ENCODE data around the gene APOBR.

DNA sequence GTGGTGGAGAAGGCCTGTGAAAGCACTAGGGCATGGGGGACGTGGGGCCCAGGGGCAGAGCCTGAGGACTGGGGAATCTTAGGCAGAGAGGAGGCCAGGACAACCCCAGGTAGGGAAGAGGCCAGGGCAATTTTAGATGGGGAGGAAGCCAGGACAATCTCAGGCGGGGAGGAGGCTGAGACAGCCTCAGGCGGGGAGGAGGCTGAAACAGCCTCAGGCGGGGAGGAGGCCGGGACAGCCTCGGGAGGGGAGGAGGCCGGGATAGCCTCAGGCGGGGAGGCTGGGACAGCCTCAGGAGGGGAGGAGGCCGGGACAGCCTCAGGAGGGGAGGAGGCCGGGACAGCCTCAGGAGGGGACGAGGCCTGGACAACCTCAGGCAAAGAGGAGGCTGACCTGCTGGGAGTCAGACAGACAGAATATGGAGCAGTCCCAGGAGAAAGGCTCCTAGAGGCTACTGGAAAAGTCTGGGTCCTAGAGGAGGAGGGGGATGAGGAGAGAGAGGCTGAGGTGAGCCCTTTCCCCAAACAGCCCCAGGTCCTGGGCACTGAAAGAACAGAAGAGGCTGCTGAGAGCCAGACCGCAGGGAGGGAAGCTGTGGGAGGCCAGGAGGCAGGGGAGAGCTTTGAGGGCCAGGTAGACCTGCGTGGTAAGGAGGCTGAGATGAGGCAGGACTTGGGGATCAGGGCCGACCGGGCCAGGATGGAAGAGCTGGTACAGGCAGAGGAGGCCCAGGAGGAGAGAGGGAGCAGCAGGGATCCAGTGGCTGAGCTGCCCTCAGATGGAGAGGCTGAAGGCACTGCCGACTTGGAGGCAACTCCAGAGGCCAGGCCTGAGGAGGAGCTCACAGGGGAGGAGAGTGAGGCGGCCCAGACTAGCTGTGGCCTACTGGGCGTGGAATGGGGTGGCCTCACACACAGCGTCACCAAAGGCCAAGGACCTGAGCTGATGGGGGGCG lies 1.6 kb downstream of the APOBR start:
- TF ChIP-seq, protein P1, sequence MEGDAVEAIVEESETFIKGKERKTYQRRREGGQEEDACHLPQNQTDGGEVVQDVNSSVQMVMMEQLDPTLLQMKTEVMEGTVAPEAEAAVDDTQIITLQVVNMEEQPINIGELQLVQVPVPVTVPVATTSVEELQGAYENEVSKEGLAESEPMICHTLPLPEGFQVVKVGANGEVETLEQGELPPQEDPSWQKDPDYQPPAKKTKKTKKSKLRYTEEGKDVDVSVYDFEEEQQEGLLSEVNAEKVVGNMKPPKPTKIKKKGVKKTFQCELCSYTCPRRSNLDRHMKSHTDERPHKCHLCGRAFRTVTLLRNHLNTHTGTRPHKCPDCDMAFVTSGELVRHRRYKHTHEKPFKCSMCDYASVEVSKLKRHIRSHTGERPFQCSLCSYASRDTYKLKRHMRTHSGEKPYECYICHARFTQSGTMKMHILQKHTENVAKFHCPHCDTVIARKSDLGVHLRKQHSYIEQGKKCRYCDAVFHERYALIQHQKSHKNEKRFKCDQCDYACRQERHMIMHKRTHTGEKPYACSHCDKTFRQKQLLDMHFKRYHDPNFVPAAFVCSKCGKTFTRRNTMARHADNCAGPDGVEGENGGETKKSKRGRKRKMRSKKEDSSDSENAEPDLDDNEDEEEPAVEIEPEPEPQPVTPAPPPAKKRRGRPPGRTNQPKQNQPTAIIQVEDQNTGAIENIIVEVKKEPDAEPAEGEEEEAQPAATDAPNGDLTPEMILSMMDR (conservative IDR thresholded peaks at IDR 0.05 in 1 of 2, IDR thresholded peaks at IDR 0.05 in 1 of 2; ENCODE audit: extremely low read depth in 1 of 2, insufficient read depth in 1 of 2, low read depth in 1 of 2, low read length in 2 of 2): no peak
- TF ChIP-seq EZH2 (IDR thresholded peaks at IDR 0.05; ENCODE audit: borderline replicate concordance, low read length): no peak
